ENCODE measurements around the gene FSTL5.

The FSTL5 gene

GRCh38 chr4:161577579-161578301, 586.1 kb downstream of the FSTL5 start:
- no peak for DNase-seq (ENCODE audit: low spot score)

GRCh38 chr4:161573836-161574235, 590.0 kb downstream of the FSTL5 start:
- DNase-seq (ENCODE audit: low spot score): no peak

GRCh38 chr4:161564230-161564834, 599.5 kb downstream of the FSTL5 start:
- DNase-seq (ENCODE audit: low spot score): no peak

GRCh38 chr4:161555689-161556660, 607.8 kb downstream of the FSTL5 start:
- DNase-seq (ENCODE audit: low spot score): no peak

- DNase-seq (ENCODE audit: low spot score): no peak
Observed at GRCh38 chr4:161554372-161554990, 609.3 kb downstream of the FSTL5 start.

GRCh38 chr4:161546902-161547301, 616.9 kb downstream of the FSTL5 start:
- no peak for DNase-seq (ENCODE audit: low spot score)

GRCh38 chr4:161540265-161540664, 623.5 kb downstream of the FSTL5 start:
- no peak for DNase-seq (ENCODE audit: low spot score)

GRCh38 chr4:161538941-161539340, 624.9 kb downstream of the FSTL5 start:
- no peak for DNase-seq (ENCODE audit: low spot score)

- DNase-seq (ENCODE audit: low spot score): no peak
Observed at GRCh38 chr4:161530710-161531109, 633.1 kb downstream of the FSTL5 start.

- no peak for DNase-seq (ENCODE audit: low spot score)
Observed at GRCh38 chr4:161525121-161525520, 638.7 kb downstream of the FSTL5 start.

- no peak for DNase-seq (ENCODE audit: low spot score)
Observed at GRCh38 chr4:161522031-161522430, 641.8 kb downstream of the FSTL5 start.

- no peak for DNase-seq (ENCODE audit: low spot score)
Observed at GRCh38 chr4:161519611-161520010, 644.2 kb downstream of the FSTL5 start.

GRCh38 chr4:161517941-161518340, 645.9 kb downstream of the FSTL5 start:
- DNase-seq (ENCODE audit: low spot score): no peak

- no peak for DNase-seq (ENCODE audit: low spot score)
Observed at GRCh38 chr4:161505141-161505540, 658.7 kb downstream of the FSTL5 start.

GRCh38 chr4:161498155-161498554, 665.6 kb downstream of the FSTL5 start:
- DNase-seq (ENCODE audit: low spot score): no peak

- no peak for DNase-seq (ENCODE audit: low spot score)
Observed at GRCh38 chr4:161486461-161486860, 677.3 kb downstream of the FSTL5 start.

- no peak for DNase-seq (ENCODE audit: low spot score)
Observed at GRCh38 chr4:161466316-161466715, 697.5 kb downstream of the FSTL5 start.

GRCh38 chr4:161463436-161463835, 700.4 kb downstream of the FSTL5 start:
- DNase-seq (ENCODE audit: low spot score): no peak

- no peak for DNase-seq (ENCODE audit: low spot score)
Observed at GRCh38 chr4:161457906-161458305, 705.9 kb downstream of the FSTL5 start.

GRCh38 chr4:161457311-161457710, 706.5 kb downstream of the FSTL5 start:
- DNase-seq (ENCODE audit: low spot score): no peak

- no peak for DNase-seq (ENCODE audit: low spot score)
Observed at GRCh38 chr4:161454860-161455259, 708.9 kb downstream of the FSTL5 start.

GRCh38 chr4:161448550-161449180, 715.1 kb downstream of the FSTL5 start:
- DNase-seq (ENCODE audit: low spot score): no peak
